Endothelial cell (in vitro differentiated cells): Measurements from ENCODE around the gene SCT. TPM values are rescaled to one million over a fixed set of nuclear protein-coding genes. Genes with fewer than 3 reads are reported as not detected.
A peak's percentile ranks its signal among the peaks of the same experiment; 100 is the strongest.

Experiments
- DNase-seq: peaks from one replicate; pipeline ENCODE4 v3.0.0; 2021; ENCODE audit warnings: low spot score
- H3K27ac Mint-ChIP-seq: one replicate; pipeline ENCODE4 v1.8.0; 2021; ENCODE audit warnings: mixed read lengths, inconsistent platforms; ENCODE audit not compliant: unreplicated experiment
- H3K27me3 Mint-ChIP-seq: one replicate; pipeline ENCODE4 v1.8.0; 2021; ENCODE audit warnings: mild to moderate bottlenecking, moderate library complexity, mixed read lengths, inconsistent platforms; ENCODE audit not compliant: unreplicated experiment
- H3K36me3 Mint-ChIP-seq: one replicate; pipeline ENCODE4 v1.8.0; 2021; ENCODE audit warnings: mild to moderate bottlenecking, low read depth, mixed read lengths, inconsistent platforms; ENCODE audit not compliant: unreplicated experiment
- H3K4me1 Mint-ChIP-seq: one replicate; pipeline ENCODE4 v1.8.0; 2021; ENCODE audit warnings: mild to moderate bottlenecking, mixed read lengths, inconsistent platforms; ENCODE audit not compliant: unreplicated experiment
- H3K4me3 Mint-ChIP-seq: one replicate; pipeline ENCODE4 v1.8.0; 2021; ENCODE audit warnings: mild to moderate bottlenecking, mixed read lengths, inconsistent platforms; ENCODE audit not compliant: unreplicated experiment
- H3K9me3 Mint-ChIP-seq: one replicate; pipeline ENCODE4 v1.8.0; 2021; ENCODE audit warnings: mixed read lengths, inconsistent platforms; ENCODE audit not compliant: unreplicated experiment
- long read RNA-seq: library from polyadenylated mRNA; unstranded; transcript quantifications from one replicate; pipeline ENCODE4 v2.0.0, GENCODE V29; 2020; ENCODE audit not compliant: unreplicated experiment
- total RNA-seq: library from RNA; stranded (reverse); fragmentation: NEBNext Ultra II Directional; extraction: Animal tissue kit (Norgen Biotek cat#: 25700); gene quantifications from one replicate; pipeline ENCODE4 v1.2.1, GENCODE V29; 2021; ENCODE audit not compliant: unreplicated experiment
- TF ChIP-seq, protein P1 (sequence below): fragments of 200-600 bp; sonication (generic); IDR thresholded peaks from one replicate; pipeline ENCODE4 v1.5.0; 2021; ENCODE audit warnings: antibody characterized with exemption; ENCODE audit not compliant: unreplicated experiment

SCT gene, protein sequence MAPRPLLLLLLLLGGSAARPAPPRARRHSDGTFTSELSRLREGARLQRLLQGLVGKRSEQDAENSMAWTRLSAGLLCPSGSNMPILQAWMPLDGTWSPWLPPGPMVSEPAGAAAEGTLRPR
- total RNA-seq = 1.8 TPM
- long read RNA-seq = 0 reads

DNA sequence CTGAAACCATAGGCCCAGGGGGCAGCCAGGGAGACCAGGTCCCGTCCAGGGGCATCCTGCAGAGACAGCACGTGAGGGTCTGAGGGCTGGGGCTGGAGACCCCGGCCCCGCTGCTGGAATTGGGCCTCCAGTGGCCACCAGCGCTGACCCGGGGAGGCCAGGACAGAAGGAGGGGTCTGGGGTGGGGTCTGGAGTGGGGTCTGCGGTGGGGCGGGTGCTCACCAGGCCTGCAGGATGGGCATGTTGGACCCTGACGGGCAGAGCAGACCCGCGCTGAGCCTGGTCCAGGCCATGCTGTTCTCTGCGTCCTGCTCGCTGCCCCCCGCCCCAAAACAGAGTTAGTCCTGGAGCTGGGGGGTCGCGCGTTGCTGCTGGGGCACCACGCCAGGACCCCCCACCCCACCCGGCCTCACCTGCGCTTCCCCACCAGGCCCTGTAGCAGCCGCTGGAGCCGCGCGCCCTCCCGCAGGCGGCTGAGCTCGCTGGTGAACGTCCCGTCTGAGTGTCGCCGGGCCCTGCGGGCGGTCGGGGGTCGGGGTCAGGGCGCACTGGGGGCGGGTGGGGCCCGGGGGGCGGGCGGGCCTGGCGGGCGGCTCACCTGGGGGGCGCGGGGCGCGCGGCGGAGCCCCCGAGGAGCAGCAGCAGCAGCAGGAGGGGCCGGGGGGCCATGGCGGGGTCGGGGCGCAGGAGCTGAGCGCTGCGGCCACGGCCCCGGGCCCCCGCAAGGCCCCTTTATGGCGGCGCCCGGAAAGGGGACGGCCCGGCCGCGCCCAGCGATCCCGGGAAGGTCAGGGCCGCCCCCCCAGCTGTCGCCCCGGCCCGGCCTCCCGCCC, at the start of gene SCT:
SCT (minus strand) TSS at position 707 of the 833 bp plus-strand sequence; CDS start at position 669, 38 bp downstream.
- H3K4me3 Mint-ChIP-seq = peak within 1 kb of the TSS; percentile 67

DNA sequence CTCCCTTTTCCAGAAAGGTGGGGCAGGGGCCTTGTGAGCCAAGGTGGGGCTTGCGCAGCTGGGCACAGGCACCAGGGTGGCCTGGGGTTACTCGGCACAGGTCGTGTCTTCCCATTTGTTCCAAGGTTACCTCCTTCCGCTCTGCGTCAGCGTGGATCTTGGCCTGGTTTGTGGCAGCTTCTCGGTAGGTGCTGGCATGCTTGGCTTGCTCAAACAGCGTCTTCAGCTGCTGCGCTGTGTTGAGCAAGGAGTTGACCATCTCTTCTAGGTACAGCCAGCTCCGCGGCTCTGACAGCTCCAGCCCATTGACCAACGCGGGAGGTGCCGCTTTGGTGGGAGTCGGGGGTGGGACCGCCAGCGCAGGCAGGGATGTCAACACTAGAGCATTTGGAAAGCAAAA, 47.4 kb upstream of the SCT start:
- DNase-seq = no peak
- H3K9me3 Mint-ChIP-seq = no peaks in the 10 kb centered on the region
- no peaks in the 10 kb centered on the region for H3K4me1 Mint-ChIP-seq
- peaks cover 3% of the 10 kb centered on the region for H3K27me3 Mint-ChIP-seq
- H3K4me3 Mint-ChIP-seq = no peak overlapping the region
- TF ChIP-seq, protein P1, sequence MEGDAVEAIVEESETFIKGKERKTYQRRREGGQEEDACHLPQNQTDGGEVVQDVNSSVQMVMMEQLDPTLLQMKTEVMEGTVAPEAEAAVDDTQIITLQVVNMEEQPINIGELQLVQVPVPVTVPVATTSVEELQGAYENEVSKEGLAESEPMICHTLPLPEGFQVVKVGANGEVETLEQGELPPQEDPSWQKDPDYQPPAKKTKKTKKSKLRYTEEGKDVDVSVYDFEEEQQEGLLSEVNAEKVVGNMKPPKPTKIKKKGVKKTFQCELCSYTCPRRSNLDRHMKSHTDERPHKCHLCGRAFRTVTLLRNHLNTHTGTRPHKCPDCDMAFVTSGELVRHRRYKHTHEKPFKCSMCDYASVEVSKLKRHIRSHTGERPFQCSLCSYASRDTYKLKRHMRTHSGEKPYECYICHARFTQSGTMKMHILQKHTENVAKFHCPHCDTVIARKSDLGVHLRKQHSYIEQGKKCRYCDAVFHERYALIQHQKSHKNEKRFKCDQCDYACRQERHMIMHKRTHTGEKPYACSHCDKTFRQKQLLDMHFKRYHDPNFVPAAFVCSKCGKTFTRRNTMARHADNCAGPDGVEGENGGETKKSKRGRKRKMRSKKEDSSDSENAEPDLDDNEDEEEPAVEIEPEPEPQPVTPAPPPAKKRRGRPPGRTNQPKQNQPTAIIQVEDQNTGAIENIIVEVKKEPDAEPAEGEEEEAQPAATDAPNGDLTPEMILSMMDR = no peak
- no peak overlapping the region for H3K27ac Mint-ChIP-seq
- peaks cover 25% of the 10 kb centered on the region for H3K36me3 Mint-ChIP-seq

More for the DNA sequence above, at the start of gene SCT:
- H3K27ac Mint-ChIP-seq = peak within 1 kb of the TSS; percentile 70
- peaks cover 8% of the 10 kb centered on the region for H3K4me1 Mint-ChIP-seq
- H3K36me3 Mint-ChIP-seq = peaks cover 12% of the 10 kb centered on the region
- H3K9me3 Mint-ChIP-seq = no peaks in the 10 kb centered on the region
- peaks cover 23% of the 10 kb centered on the region for H3K27me3 Mint-ChIP-seq
- TF ChIP-seq, protein P1 = no peak
- no peak for DNase-seq

DNA sequence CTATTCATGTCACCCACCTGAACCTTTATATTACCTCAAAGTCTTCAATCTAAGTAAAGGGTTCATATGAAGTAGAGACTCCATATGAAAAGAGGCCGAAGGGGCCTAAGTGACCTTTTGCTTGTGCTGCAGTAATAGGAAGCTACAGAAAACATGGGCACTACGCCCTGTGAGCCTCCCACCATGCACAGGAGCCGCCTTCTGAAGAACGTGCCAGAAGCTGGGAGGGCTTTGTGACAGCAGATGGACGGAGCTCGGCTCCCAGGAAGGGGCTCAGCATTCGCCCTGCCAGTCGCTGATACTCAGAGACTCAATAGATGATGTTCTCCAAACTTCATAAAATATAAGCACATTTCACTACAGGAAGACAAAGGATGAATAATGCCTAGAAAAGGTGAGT, 46.9 kb upstream of the SCT start:
- peaks cover 3% of the 10 kb centered on the region for H3K27me3 Mint-ChIP-seq
- no peaks in the 10 kb centered on the region for H3K4me1 Mint-ChIP-seq
- TF ChIP-seq, protein P1 = no peak
- no peak for DNase-seq
- H3K36me3 Mint-ChIP-seq = peaks cover 25% of the 10 kb centered on the region
- H3K27ac Mint-ChIP-seq = no peak overlapping the region
- H3K4me3 Mint-ChIP-seq = peak overlapping the region; percentile 8
- no peaks in the 10 kb centered on the region for H3K9me3 Mint-ChIP-seq

DNA sequence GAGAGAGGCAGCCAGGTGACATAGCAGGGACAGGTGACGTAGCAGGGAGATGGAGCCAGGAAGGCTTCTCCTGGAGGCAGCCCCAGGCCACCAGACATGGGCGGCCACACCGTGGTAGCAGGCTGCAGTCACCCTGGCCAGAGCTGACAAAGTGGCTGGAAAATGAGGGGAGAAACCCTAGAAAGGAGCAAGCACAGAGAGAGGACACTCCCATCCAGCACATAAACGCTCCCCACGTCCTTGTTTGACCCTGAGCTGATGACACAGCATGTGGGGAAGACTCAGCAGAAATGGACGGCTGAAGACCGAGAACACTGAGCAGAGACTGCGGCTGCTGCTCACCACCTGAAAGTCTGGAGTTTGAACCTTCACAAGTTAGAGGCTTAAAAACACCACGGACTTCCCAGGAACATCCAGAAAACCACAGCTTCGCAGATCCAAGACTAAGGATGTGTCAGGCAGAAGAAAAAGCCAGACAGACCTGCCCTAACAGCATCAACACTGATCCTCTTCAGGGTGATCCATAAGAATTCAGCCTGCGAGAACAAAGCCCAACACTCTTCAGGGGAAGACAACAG, 38.8 kb upstream of the SCT start:
- Mint-ChIP-seq H3K27ac (no peak overlapping the region), H3K27me3 (peaks cover 6% of the 10 kb centered on the region), H3K4me1 (no peaks in the 10 kb centered on the region), H3K9me3 (no peaks in the 10 kb centered on the region), H3K4me3 (no peak overlapping the region), H3K36me3 (peaks cover 23% of the 10 kb centered on the region)
- no peak for DNase-seq
- TF ChIP-seq, protein P1 = no peak
